ENCODE data around the gene DCAF8.
"Not testable (repeated sequence)": the region's sequence is repeated elsewhere in the genome, so short reads cannot be mapped to it uniquely, and the experiment has no call there.

Gene DCAF8

DNA sequence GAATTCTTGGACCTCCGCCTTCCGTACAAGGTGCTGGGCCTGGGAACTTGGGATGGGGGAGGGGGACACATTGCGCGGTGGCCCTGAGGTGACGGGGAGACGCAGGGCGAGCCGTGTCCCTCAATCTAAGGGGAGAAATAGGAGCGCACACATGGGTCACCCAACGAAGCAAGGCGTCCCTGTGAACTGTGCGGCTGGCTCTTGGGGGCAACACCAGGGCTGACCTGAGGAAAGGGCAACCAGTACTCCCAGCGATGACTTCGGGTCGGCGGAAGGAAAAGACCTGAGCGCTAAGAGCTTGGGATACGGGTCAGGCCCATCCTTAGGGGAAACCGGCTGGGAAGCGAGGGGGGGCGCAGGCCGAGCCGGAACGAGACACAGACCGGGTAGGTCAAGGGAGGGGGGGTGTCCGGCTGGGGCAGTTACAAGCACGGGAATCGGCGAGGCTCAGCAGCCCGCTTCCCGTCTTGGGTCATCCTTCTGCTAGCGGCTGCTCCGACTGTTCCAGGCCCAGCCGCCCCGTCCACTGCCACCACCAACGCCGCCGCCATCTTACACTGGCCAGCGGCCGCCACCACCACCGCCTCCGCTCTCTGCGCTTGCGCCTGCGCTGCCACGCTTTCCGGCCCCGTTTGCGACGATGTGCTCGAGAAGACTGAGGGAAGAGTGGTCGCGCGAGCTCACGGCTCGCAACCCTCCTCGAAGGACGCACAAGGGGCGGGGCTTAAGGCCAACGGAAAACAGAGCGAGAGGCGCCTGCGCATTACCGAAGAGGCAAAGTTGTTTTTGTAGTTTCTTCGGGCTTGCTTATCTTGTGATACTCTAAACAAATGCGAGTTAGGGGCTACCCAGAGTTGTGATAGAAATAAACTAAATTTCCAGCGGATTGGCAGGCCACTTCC, at the start of gene DCAF8:
Gene DCAF8, minus strand, starts transcription at position 657 of the 902 bp plus-strand sequence. CDS start 18,541 bp downstream, outside the sequence.
- DNase-seq, result peak; percentile 99

- no peak for DNase-seq
These were observed 47.2 kb upstream of the DCAF8 start for GRCh38 chr1:160309571-160309970.

DNA sequence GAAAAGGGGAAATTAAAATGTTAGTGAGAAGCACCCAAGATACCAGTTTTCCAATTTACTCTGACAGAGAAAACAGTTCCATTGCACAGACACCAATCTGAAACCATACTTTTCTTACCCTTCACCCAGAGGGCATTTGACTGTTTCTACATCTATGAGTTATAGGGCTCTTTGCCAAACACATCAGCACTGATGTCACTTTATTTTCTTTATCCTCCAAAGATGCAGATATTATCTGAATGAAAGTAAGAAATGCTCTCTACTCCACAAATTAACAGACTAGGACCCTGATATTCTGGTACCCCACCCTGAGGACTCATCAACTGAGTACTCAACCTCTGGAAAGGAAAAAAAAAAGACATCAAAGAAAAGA, 46.8 kb upstream of the DCAF8 start:
- DNase-seq, result no peak

DNA sequence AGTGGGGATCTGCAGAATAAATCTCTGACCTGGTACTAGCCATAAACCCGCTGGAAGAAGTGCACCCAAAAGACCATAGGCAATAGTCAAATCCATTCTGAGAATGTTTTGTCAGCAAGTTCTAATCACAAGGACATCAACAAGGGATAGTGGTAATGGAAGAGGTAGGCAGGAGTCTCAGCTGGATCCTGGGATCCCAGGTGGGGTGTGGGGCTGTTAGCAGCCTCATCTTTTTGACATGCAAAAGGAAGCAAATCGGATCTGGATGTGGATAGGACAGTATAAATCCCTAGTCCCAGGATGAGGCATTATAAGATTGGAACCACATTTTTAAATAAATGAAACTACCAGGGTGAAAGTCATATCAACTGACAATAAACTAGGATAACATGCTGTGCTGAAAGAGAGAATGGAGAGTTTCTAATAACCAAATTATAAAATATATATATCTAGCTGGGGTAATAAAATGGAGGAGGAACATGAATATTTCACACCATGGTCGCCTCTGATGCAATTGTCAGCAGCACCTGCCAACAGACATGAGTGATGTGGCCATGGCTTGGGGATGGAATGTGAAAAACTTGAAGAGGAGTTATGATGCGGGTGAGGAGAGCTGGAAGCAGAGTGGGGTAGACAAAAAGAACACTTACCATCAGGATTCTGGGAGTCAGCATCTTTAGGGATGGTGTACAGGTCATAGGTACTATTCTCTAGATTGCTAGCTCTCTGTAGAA, 46.3 kb upstream of the DCAF8 start:
- DNase-seq, result no peak

GRCh38 chr1:160307118-160307791, 44.9 kb upstream of the DCAF8 start:
- no peak for DNase-seq

- no peak for DNase-seq
These were observed 37.8 kb upstream of the DCAF8 start for GRCh38 chr1:160300173-160300572.

- DNase-seq, result no peak
These were observed 33.7 kb upstream of the DCAF8 start for GRCh38 chr1:160296036-160296435.

- DNase-seq, result no peak
These were observed 30.9 kb upstream of the DCAF8 start for GRCh38 chr1:160293020-160293968.

GRCh38 chr1:160291248-160292220, 29.2 kb upstream of the DCAF8 start:
- peak; percentile 72 for DNase-seq

GRCh38 chr1:160287769-160288168, 25.4 kb upstream of the DCAF8 start:
- not testable (repeated sequence) for DNase-seq

DNA sequence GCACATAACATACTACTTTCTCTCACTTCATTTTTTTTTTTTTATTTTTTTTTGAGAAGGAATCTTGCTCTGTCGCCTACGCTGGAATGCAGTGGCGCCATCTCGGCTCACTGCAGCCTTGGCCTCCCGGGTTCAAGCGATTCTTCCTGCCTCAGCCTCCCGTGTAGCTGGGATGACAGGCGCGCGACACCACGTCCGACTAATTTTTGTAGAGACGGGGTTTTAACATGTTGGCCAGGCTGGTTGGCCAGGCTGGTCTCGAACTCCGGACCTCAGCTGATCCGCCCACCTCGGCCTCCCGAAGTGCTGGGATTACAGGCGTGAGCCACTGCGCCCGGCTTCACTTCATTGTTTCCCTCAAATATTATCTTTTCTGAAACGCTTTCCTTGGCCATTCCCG, 23.2 kb upstream of the DCAF8 start:
- no peak for DNase-seq

DNA sequence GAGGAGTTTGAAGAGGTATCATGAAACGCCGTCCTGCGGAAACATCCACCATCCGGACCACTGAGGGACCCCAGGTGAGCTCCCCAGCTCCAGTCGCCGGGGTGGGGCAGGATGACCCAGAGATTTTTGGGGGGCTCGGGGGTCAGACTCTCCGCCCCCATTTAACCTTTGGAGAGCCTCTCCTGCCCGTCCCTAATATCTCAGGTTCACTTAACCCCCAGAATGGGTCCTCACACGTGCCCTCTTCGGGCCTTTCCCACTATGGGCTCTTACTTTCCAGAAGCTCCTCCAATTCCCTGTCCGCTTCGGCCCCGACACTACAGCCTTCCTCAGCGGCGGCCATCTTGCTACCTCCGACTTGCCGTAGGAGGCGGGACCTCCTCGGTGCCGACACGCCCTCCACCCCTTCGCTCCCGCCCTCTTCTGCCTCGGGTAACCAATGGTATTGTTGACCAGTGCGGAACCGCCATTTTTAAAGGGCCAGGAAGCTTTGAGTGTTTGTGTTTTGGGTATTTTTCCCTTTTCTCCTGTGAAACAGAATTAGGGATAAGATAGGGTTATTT, 22.5 kb upstream of the DCAF8 start, which contains the start of gene PEX19:
Gene PEX19, minus strand, starts transcription at position 352 of the 563 bp plus-strand sequence. Its CDS starts 9 bp downstream, at position 343.
- peak; percentile 93 for DNase-seq

GRCh38 chr1:160284220-160284781, 22.0 kb upstream of the DCAF8 start:
- DNase-seq, result peak; percentile 22

- DNase-seq, result no peak
These were observed 20.5 kb upstream of the DCAF8 start for GRCh38 chr1:160282807-160283206.

GRCh38 chr1:160277987-160278386, 15.6 kb upstream of the DCAF8 start:
- DNase-seq, result no peak

- no peak for DNase-seq
These were observed 15.0 kb upstream of the DCAF8 start for GRCh38 chr1:160277330-160277729.

DNA sequence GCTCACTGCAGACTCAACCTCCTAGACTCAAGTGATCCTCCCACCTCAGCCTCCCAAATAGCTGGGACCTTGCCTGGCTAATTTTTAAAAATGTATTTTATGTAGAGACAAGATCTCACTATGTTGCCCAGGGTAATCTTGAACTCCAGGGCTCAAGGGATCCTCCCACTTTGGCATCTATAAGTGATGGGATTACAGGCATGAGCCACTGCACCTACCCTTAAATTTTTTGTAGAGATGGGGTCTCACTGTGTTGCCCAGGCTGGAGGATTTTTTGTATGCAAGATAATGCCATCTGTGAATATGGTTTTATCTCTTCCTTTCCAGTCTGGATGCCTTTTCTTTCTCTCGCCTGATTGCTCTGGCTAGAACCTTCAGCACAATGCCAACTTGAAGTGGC, 8.7 kb upstream of the DCAF8 start:
- no peak for DNase-seq

DNA sequence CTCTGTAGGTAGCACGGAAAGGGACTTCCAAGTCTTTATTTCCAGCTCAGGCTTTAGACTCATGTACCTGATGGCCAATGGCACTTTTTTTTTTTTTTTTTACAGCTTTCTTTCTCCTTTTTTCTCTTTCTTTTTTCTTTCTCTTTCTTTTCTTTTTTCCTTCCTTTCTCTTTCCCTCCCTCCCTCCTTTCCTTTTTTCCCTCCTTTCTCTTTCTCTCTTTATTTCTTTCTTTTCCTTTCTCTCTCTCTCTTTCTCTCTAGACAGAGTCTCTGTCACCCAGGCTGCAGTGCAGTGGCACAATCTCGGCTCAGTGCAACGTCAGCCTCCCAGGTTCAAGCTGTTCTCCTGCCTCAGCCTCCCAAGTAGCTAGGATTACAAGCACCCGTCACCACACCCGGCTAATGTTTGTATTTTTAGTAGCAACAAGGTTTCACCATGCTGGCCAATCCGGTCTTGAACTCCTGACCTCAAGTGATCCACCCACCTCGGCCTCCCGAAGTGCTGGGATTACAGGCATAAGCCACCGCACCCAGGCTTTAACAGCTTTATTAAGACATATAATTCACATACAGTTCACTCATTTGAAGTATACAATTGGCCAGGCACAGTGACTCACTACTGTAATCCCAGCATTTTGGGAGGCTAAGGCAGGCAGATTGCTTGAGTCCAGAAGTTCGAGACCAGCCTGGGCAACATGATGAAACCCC, 5.1 kb upstream of the DCAF8 start:
- no peak for DNase-seq

- no peak for DNase-seq
These were observed 2.5 kb upstream of the DCAF8 start for GRCh38 chr1:160264795-160265307.
